Measurements from ENCODE around the gene COCH.
A peak's percentile ranks its signal among the peaks of the same experiment; 100 is the strongest.

The COCH gene

GRCh38 chr14:30874120-30874998 lies at the start of gene COCH:
Gene COCH (plus strand): TSS chr14:30874559. CDS start chr14:30874939, 380 bp downstream.
- Histone ChIP-seq H3K9ac (ENCODE audit: low read length) (peak within 1 kb of the TSS; percentile 28), H3K4me3 (ENCODE audit: low read length) (peak within 1 kb of the TSS; percentile 52), H3K36me3 (ENCODE audit: control insufficient read depth, low read depth, low read length) (no peaks in the 10 kb centered on the region), H3K27me3 (ENCODE audit: control insufficient read depth, insufficient read depth, low read length) (peaks cover 49% of the 10 kb centered on the region), H3K27ac (ENCODE audit: low read length) (no peak within 1 kb of the TSS), H3K4me1 (ENCODE audit: control insufficient read depth, low read depth, low read length) (peaks cover 22% of the 10 kb centered on the region), H3K9me3 (ENCODE audit: control insufficient read depth, low read depth, low read length) (no peaks in the 10 kb centered on the region)

DNA sequence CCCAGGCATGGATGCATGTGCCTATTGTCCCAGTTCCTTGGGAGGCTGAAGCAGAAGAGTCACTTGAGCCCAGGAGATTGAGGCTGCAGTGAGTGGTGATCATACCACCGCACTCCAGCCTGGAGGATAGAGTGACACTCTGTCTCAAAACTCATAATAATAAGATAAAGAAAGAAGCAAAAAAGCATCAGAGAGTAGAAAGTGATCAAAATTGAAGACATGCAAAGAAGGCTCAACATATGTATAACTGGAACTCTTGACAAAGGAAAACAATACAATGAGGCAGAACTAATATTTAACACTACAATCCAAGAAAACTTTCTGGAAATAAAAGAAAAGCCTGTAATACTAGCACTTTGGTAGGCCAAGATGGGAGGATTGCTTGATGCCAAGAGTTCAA lies 48.3 kb upstream of the COCH start:
- H3K36me3 ChIP-seq (ENCODE audit: control insufficient read depth, low read depth, low read length), result no peaks in the 10 kb centered on the region

GRCh38 chr14:30829853-30830252 lies 44.5 kb upstream of the COCH start:
- no peak overlapping the region for H3K27ac ChIP-seq (ENCODE audit: low read length)
- no peak overlapping the region for H3K9ac ChIP-seq (ENCODE audit: low read length)
- peaks cover 5% of the 10 kb centered on the region for H3K9me3 ChIP-seq (ENCODE audit: control insufficient read depth, low read depth, low read length)
- H3K4me3 ChIP-seq (ENCODE audit: low read length), result no peak overlapping the region
- H3K27me3 ChIP-seq (ENCODE audit: control insufficient read depth, insufficient read depth, low read length), result no peaks in the 10 kb centered on the region
- no peaks in the 10 kb centered on the region for H3K4me1 ChIP-seq (ENCODE audit: control insufficient read depth, low read depth, low read length)
- H3K36me3 ChIP-seq (ENCODE audit: control insufficient read depth, low read depth, low read length), result no peaks in the 10 kb centered on the region

More for the DNA sequence above, 48.3 kb upstream of the COCH start:
- Histone ChIP-seq H3K27ac (ENCODE audit: low read length) (no peak overlapping the region), H3K4me3 (ENCODE audit: low read length) (no peak overlapping the region), H3K4me1 (ENCODE audit: control insufficient read depth, low read depth, low read length) (no peaks in the 10 kb centered on the region), H3K9me3 (ENCODE audit: control insufficient read depth, low read depth, low read length) (peaks cover 5% of the 10 kb centered on the region), H3K9ac (ENCODE audit: low read length) (no peak overlapping the region), H3K27me3 (ENCODE audit: control insufficient read depth, insufficient read depth, low read length) (no peaks in the 10 kb centered on the region)

DNA sequence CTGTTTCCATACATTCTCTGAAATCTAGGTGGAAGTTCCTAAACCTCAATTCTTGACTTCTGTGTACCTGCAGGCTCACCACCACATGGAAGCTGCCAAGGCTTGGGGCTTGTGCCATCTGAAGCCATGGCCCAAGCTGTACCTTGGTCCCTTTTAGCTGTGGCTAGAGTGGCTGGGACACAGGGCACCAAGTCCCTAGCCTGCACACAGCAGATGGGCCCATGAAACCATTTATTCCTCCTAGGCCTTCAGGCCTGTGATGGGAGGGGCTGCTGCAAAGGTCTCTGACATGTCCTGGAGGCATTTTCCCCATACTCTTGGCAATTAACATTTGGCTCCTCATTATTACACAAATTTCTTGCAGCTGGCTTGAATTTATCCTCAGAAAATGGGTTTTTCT lies 40.0 kb upstream of the COCH start:
- Histone ChIP-seq H3K4me1 (ENCODE audit: control insufficient read depth, low read depth, low read length) (no peaks in the 10 kb centered on the region), H3K27ac (ENCODE audit: low read length) (no peak overlapping the region), H3K4me3 (ENCODE audit: low read length) (no peak overlapping the region), H3K9me3 (ENCODE audit: control insufficient read depth, low read depth, low read length) (no peaks in the 10 kb centered on the region), H3K9ac (ENCODE audit: low read length) (no peak overlapping the region), H3K27me3 (ENCODE audit: control insufficient read depth, insufficient read depth, low read length) (no peaks in the 10 kb centered on the region), H3K36me3 (ENCODE audit: control insufficient read depth, low read depth, low read length) (no peaks in the 10 kb centered on the region)

- Histone ChIP-seq H3K27me3 (ENCODE audit: control insufficient read depth, insufficient read depth, low read length) (no peaks in the 10 kb centered on the region), H3K9ac (ENCODE audit: low read length) (no peak overlapping the region), H3K4me3 (ENCODE audit: low read length) (no peak overlapping the region), H3K4me1 (ENCODE audit: control insufficient read depth, low read depth, low read length) (no peaks in the 10 kb centered on the region), H3K36me3 (ENCODE audit: control insufficient read depth, low read depth, low read length) (no peaks in the 10 kb centered on the region), H3K27ac (ENCODE audit: low read length) (no peak overlapping the region), H3K9me3 (ENCODE audit: control insufficient read depth, low read depth, low read length) (no peaks in the 10 kb centered on the region)
Observed at GRCh38 chr14:30838351-30838750, 36.0 kb upstream of the COCH start.

DNA sequence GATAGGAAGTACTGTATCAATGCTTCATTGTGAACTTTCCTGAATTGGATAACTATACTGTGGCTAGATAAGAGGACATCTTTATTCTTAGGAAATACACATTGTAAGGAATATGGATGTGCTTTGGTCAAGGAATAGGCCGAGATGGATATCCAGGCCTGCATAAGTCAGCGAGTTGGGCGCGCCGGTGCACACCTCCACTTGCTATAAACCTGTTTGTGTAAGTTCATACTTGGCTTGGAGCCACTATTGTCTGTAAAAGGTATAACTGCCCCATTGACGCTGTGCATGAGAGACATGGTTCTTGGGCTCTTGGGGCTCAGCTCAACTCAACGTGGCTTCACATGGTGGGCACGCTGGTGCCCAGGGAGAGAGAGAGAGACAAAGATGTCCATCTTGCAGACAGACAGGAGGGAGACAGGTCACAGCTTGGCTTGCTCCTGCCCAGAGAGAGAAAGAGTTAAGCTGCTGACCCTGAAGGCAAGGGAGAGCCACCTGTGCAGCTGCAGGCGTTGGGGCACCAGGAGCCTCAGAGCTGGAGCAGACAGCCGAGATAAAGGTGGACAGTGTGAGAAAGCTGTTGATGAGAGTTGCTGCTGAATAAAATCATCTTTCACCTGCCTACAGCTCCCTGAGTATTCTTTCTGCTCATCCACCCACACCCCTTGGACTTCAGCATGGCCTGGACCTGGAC lies 34.1 kb upstream of the COCH start:
- no peaks in the 10 kb centered on the region for H3K9me3 ChIP-seq (ENCODE audit: control insufficient read depth, low read depth, low read length)
- H3K27me3 ChIP-seq (ENCODE audit: control insufficient read depth, insufficient read depth, low read length), result no peaks in the 10 kb centered on the region
- no peak overlapping the region for H3K27ac ChIP-seq (ENCODE audit: low read length)
- H3K4me1 ChIP-seq (ENCODE audit: control insufficient read depth, low read depth, low read length), result no peaks in the 10 kb centered on the region
- no peaks in the 10 kb centered on the region for H3K36me3 ChIP-seq (ENCODE audit: control insufficient read depth, low read depth, low read length)
- H3K9ac ChIP-seq (ENCODE audit: low read length), result no peak overlapping the region
- H3K4me3 ChIP-seq (ENCODE audit: low read length), result no peak overlapping the region

DNA sequence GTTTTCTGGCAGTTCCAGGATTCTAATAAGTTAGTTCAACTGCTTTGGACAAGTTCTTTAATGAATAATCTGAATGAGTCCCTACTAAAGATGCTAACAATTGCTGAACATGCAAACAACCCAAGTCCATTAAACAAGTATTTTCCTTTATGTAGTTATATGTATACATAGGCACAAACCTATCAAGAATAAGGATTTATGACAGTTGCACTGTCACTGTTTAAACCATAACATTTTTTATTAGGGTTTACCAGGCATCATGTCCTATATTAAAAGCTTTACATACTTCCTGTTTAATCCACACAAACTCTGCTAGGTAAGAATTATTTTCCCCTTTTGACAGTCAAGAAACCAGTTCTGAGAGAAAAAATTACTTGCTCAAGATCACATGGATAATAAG lies 31.9 kb upstream of the COCH start:
- Histone ChIP-seq H3K27ac (ENCODE audit: low read length) (no peak overlapping the region), H3K4me3 (ENCODE audit: low read length) (no peak overlapping the region), H3K9me3 (ENCODE audit: control insufficient read depth, low read depth, low read length) (no peaks in the 10 kb centered on the region), H3K36me3 (ENCODE audit: control insufficient read depth, low read depth, low read length) (no peaks in the 10 kb centered on the region), H3K4me1 (ENCODE audit: control insufficient read depth, low read depth, low read length) (no peaks in the 10 kb centered on the region), H3K27me3 (ENCODE audit: control insufficient read depth, insufficient read depth, low read length) (no peaks in the 10 kb centered on the region), H3K9ac (ENCODE audit: low read length) (no peak overlapping the region)

DNA sequence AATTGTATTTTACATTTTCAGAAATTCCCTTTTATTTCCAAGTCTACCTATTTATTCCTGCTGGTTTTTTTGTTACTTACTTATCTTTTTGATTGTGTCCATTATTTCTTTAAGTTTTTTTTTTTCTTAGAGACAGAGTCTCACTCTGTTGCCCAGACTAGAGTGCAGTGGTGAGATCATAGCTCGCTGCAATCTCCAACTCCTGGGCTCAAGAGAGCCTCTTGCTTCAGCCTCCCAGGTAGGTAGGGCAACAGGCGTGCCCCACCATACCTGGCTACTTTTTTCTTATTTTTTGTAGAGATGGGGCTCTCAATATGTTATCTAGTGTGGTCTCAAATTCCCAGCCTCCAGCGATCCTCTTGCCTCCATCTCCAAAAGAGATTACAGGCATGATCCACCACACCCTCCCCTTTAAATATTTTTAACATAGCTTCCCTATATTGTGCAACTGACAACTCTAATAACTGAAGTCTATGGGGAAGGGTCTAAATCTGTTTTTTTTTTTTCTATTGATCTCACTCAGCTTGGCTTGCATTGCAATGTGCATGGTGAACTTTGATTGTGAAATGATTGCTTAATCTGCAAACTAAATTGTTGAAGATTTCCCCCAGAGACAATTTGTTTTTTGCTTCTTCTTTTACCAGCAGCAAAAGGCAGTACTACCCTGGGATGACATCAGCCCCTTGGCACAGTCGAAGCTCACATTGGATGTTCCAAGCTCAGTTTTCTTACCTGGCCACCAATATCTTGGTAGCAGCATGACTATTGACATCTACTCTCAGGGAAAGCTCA lies 25.7 kb upstream of the COCH start:
- no peak overlapping the region for H3K4me3 ChIP-seq (ENCODE audit: low read length)
- no peaks in the 10 kb centered on the region for H3K4me1 ChIP-seq (ENCODE audit: control insufficient read depth, low read depth, low read length)
- no peaks in the 10 kb centered on the region for H3K9me3 ChIP-seq (ENCODE audit: control insufficient read depth, low read depth, low read length)
- no peaks in the 10 kb centered on the region for H3K27me3 ChIP-seq (ENCODE audit: control insufficient read depth, insufficient read depth, low read length)
- no peak overlapping the region for H3K9ac ChIP-seq (ENCODE audit: low read length)
- H3K27ac ChIP-seq (ENCODE audit: low read length), result no peak overlapping the region
- no peaks in the 10 kb centered on the region for H3K36me3 ChIP-seq (ENCODE audit: control insufficient read depth, low read depth, low read length)

DNA sequence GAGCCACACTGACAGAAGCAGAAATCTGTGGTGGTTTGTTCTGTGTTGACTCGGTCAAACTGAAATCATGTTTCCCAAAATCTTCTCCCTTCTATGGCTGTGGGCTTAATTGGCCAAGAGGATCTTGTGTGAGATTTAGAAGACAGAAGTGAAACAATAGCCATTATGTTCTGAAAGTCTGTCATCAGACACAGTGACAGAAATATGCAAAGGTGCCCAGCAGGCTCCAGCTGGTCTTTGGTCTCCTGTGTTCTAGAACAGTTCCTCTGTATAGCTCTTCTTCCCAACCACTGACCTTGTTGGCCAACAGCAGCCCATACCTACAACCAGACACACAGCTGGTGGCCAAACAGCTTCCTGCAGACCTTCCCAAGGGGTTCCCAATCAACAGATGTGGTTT lies 25.0 kb upstream of the COCH start:
- H3K9ac ChIP-seq (ENCODE audit: low read length), result no peak overlapping the region

DNA sequence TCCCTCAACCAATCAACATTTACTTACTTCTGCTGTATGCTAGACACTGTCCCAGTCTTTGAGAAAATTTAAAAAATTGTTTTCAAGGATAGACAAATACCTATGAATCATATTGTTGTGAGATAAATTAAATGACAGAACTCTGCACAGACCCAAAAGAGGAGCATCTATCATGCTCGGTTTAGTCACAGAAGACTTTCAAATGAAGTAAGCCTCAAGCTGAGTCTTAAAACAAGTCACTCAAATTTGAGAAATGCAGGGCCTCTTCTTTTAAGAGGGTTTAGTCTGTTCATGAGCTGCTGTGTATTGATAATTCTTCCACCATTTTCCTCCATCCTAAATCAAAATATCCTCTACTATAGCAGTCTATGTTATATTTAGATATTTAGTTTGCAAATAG lies 24.4 kb upstream of the COCH start:
- no peaks in the 10 kb centered on the region for H3K27me3 ChIP-seq (ENCODE audit: control insufficient read depth, insufficient read depth, low read length)
- no peaks in the 10 kb centered on the region for H3K9me3 ChIP-seq (ENCODE audit: control insufficient read depth, low read depth, low read length)
- H3K4me1 ChIP-seq (ENCODE audit: control insufficient read depth, low read depth, low read length), result no peaks in the 10 kb centered on the region
- H3K4me3 ChIP-seq (ENCODE audit: low read length), result no peak overlapping the region
- no peak overlapping the region for H3K27ac ChIP-seq (ENCODE audit: low read length)
- no peaks in the 10 kb centered on the region for H3K36me3 ChIP-seq (ENCODE audit: control insufficient read depth, low read depth, low read length)
- no peak overlapping the region for H3K9ac ChIP-seq (ENCODE audit: low read length)

More for the DNA sequence above, 25.0 kb upstream of the COCH start:
- H3K4me3 ChIP-seq (ENCODE audit: low read length), result no peak overlapping the region
- no peaks in the 10 kb centered on the region for H3K27me3 ChIP-seq (ENCODE audit: control insufficient read depth, insufficient read depth, low read length)
- no peaks in the 10 kb centered on the region for H3K9me3 ChIP-seq (ENCODE audit: control insufficient read depth, low read depth, low read length)
- H3K4me1 ChIP-seq (ENCODE audit: control insufficient read depth, low read depth, low read length), result no peaks in the 10 kb centered on the region
- H3K36me3 ChIP-seq (ENCODE audit: control insufficient read depth, low read depth, low read length), result no peaks in the 10 kb centered on the region
- H3K27ac ChIP-seq (ENCODE audit: low read length), result no peak overlapping the region

- no peaks in the 10 kb centered on the region for H3K4me1 ChIP-seq (ENCODE audit: control insufficient read depth, low read depth, low read length)
- no peaks in the 10 kb centered on the region for H3K9me3 ChIP-seq (ENCODE audit: control insufficient read depth, low read depth, low read length)
- H3K36me3 ChIP-seq (ENCODE audit: control insufficient read depth, low read depth, low read length), result no peaks in the 10 kb centered on the region
- no peak overlapping the region for H3K9ac ChIP-seq (ENCODE audit: low read length)
- H3K27ac ChIP-seq (ENCODE audit: low read length), result no peak overlapping the region
- no peak overlapping the region for H3K4me3 ChIP-seq (ENCODE audit: low read length)
- H3K27me3 ChIP-seq (ENCODE audit: control insufficient read depth, insufficient read depth, low read length), result no peaks in the 10 kb centered on the region
Observed at GRCh38 chr14:30853946-30854345, 20.4 kb upstream of the COCH start.

All from iPS-18a (cell line).